ENCODE measurements around the gene SLC35D2.
"Not testable (repeated sequence)": the region's sequence is repeated elsewhere in the genome, so short reads cannot be mapped to it uniquely, and the experiment has no call there.

SLC35D2 gene

DNA sequence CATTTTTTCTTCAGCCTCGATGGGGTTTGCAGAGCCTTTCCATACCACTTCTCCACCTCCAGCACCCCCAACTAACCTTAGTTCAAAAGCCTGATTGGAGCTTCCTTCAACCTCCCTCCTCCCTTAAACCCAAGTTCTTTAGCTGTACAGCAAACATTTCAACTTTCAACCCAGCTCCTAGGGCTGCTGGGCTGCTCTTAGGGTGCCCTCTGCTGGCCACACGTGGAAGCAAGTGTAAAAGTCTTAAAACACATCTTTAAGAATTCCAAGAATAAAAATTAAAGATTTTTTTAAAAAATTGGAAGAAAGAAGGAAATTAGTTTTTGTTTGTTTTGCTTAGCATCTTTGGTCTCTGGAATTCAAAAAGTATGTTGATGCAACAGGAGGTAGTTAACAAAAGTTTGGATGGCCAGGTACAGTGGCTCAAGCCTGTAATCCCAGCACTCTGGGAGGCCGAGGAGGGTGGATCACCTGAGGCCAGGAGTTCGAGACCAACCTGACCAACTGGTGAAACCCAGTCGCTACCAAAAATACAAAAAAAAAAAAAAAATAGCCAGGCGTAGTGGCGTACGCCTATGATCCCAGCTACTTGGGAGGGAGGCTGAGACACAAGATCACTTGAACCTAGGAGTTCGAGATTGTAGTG is 66.1 kb downstream of the SLC35D2 start:
- DNase-seq = peak in 29 of 51 donors; percentile 1 to 78 (median 21)

DNA sequence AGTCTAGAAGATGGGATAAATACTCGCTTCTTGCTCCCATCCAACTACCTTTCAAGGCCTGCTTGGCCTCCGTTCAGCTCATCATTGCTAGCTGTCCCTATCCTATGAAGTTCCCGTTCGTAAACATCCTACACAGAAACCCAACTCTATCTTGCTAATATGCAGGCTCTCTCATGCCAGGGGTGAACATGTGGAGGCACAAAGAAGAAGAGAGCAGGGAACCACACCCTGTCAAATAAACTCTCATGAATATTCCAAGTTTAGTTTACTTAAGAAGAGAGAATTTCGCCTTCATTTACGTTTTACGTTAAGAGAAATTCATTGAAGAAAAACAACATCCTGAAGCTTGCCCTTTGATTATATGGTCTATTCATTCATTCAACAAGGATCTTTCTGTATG is 73.7 kb downstream of the SLC35D2 start:
- no peak for DNase-seq

DNA sequence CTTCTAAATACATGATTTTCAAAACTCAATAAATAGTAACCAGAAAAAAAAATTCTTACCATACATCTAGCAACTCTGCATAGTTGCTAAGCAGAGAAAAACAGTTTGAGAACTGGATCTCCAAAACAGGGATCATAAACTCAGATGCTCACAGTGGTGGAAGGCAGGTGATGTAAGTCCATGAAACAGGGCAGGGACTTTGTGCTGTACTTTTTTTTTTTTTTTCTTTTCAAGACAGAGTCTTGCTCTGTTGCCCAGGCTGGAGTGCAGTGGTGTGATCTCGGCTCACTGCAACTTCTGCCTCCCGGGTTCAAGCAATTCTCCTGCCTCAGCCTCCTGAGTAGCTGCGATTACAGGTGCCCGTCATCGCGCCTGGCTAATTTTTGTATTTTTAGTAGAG is 76.6 kb downstream of the SLC35D2 start:
- DNase-seq = not testable (repeated sequence)

DNA sequence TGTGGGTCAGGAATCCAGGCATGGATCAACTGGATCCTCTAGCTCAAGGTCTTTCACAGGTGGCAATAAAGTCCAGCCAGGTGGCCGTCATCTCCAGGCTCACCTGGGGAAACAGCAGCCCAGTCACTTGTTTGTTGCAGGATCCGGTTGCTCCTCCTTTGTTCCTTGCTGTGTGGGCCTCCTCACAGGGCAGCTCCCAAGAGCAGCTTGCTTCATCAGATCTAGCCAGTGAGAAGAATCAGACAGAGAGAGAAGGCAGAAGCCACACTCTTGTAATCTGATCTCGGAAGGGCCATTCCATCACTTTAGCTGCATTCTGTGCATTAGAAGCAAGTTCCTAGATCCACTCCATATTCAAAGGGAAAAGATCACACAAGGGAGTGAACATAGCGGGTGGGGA is 78.3 kb downstream of the SLC35D2 start:
- no peak for DNase-seq

- DNase-seq = no peak
Observed at GRCh38 chr9:96304230-96304629, 79.3 kb downstream of the SLC35D2 start.

DNA sequence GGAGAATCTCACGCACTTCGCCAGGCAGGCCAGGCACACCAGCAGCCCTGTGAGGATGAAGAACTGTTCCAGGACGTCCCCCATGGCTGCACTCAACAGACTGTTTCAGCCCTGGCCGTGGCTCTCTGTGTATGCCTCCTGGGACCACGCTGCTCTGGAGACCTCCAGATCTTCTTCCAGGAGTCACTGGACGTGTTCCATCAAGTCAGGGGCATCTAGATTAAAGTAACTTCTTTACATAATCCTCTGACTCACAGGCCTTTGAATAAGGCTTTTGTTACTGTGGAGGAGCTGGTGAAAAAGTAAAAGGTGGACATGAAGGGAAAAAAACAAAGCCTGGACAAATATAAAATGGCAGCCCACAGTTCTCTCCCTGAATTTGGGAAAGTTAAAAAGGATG is 81.5 kb downstream of the SLC35D2 start, which contains the start of gene HSD17B3:
Gene HSD17B3, minus strand, starts transcription at position 156 of the 400 bp plus-strand sequence. Its CDS starts 72 bp downstream, at position 84.
- DNase-seq = no peak

DNA sequence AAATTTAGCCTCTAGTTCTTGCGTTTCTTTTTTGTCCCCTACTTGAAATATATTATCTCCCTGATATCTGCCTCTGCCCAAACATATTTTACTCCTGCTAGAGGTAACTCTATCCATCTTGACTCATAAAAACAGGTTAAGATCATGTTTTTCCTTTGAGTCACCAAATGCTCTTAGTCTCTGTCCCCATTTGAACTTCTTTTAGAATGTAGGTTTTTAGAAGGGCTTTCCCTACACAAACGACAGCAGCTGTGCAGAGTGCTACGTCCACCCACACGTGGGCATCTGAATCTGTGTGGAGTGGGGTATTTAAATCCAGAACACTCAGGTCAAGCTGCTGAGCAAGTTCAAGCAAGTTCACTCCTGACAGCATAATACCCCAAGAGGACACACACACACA is 83.7 kb downstream of the SLC35D2 start:
- no peak for DNase-seq

- no peak for DNase-seq
Observed at GRCh38 chr9:96294159-96294545, 89.4 kb downstream of the SLC35D2 start.

GRCh38 chr9:96293498-96294158 is 89.9 kb downstream of the SLC35D2 start:
- DNase-seq = no peak

GRCh38 chr9:96289392-96289791 is 94.1 kb downstream of the SLC35D2 start:
- DNase-seq = no peak

DNA sequence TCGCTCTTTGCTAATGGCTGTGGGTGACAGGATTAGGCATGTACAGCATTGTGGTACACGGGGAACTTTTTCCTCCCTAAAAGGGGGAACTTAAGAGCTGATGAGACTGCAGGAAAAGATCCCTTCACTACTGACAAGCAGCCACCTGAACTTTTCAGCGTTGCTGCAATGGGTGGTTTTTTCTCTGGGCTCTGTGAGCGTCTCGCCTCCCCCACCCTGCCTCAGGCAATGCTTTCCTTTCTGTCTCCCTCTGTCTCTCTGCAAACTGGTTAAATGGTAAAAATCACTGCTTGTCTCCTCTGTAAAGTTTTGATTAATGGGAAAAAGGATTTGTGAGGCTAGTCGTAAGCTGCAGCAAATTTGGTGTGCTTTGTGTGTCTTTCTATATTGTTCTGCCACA is 101.9 kb downstream of the SLC35D2 start:
- DNase-seq = no peak

DNA sequence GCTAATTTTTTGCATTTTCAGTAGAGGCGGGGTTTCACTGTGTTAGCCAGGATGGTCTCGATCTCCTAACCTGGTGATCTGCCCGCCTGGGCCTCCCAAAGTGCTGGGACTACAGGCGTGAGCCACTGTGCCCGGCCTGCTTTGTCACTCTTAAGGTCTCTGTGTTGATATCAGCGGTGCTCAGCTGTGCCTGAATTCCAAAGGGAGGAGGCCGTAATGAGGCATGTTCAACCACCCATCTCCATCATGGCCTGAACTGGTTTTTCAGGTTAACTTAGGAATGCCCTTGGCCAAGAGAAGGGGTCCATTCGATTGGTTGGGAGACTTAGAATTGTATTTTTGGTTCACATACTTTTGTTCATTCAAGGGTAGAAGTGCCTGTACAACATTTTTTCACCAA is 103.6 kb downstream of the SLC35D2 start:
- no peak for DNase-seq

DNA sequence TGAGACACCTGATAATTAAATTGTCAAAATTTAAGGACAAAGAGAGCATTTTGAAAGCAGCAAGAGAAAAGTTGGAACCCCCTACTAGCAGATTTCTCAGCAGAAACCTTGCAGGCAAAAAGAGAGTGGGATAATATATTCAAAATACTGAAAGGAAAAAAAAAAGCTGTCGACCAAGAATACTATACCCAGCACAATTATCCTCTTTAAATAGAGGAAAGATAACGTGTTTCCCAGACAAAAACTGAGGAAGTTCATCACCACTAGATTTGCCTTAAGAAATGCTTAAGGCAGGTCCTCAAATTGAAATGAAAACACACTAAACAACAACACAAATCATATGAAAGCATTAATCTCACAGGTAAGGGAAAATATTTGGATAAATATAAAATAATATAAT is 108.6 kb downstream of the SLC35D2 start:
- DNase-seq = no peak

Data from hypothalamus (tissue), 51 donors.